WI38 (cell line): Measurements from ENCODE around the gene RPS6KA4.

Experiments used
- H3K4me3 ChIP-seq: 2 replicates; pipeline ENCODE4 v1.5.1; 2011; ENCODE audit warnings: low read depth, mild to moderate bottlenecking, control low read depth, low read length
- TF ChIP-seq, protein P1 (sequence below): IDR thresholded peaks from 2 replicates; pipeline ENCODE4 v1.5.1; 2012; ENCODE audit warnings: low read depth, mild to moderate bottlenecking, control low read depth, low read length

Gene RPS6KA4

GRCh38 chr11:64316672-64317324 is 42.2 kb upstream of the RPS6KA4 start:
- peak overlapping the region; percentile 75 for H3K4me3 ChIP-seq
- TF ChIP-seq, protein P1, sequence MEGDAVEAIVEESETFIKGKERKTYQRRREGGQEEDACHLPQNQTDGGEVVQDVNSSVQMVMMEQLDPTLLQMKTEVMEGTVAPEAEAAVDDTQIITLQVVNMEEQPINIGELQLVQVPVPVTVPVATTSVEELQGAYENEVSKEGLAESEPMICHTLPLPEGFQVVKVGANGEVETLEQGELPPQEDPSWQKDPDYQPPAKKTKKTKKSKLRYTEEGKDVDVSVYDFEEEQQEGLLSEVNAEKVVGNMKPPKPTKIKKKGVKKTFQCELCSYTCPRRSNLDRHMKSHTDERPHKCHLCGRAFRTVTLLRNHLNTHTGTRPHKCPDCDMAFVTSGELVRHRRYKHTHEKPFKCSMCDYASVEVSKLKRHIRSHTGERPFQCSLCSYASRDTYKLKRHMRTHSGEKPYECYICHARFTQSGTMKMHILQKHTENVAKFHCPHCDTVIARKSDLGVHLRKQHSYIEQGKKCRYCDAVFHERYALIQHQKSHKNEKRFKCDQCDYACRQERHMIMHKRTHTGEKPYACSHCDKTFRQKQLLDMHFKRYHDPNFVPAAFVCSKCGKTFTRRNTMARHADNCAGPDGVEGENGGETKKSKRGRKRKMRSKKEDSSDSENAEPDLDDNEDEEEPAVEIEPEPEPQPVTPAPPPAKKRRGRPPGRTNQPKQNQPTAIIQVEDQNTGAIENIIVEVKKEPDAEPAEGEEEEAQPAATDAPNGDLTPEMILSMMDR: no peak

GRCh38 chr11:64317325-64317960 is 41.5 kb upstream of the RPS6KA4 start, which contains the start of gene TRMT112:
TRMT112 (minus strand) TSS chr11:64317559; CDS start chr11:64317526, 33 bp downstream.
- TF ChIP-seq, protein P1: no peak
- peak within 1 kb of the TSS; percentile 75 for H3K4me3 ChIP-seq

DNA sequence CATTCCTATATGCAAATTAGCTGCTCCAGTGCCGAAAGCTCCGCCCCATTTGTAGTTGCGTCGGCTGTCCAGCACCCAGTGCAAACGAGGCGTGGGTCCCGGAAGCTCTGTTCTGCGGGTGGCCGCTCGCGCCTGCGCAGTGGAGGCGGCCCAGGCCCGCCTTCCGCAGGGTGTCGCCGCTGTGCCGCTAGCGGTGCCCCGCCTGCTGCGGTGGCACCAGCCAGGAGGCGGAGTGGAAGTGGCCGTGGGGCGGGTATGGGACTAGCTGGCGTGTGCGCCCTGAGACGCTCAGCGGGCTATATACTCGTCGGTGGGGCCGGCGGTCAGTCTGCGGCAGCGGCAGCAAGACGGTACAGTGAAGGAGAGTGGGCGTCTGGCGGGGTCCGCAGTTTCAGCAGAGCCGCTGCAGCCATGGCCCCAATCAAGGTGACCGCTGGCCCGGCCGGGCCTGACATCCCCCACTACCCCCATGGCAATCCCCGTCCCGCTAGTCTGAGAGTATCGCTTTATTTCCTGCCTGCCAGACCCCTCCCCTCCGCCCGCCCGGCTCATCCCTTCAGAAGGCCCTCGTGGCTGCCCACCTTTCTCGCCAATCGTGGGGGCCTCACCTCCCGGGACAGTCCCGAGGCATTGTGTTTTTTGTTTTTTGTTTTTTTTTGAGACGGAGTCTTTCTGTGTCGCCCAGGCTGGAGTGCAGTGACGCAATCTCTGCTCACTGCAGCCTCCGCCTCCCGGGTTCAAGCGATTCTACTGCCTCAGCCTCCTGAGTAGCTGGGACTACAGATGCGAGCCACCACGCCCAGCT is 40.8 kb upstream of the RPS6KA4 start, which contains the start of gene PRDX5:
PRDX5 (plus strand) TSS at position 161 of the 805 bp plus-strand sequence; CDS start at position 256, 95 bp downstream.
- peak within 1 kb of the TSS; percentile 75 for H3K4me3 ChIP-seq
- TF ChIP-seq, protein P1: 0 out of 2 replicates have a peak, but pooled peaks have one; percentile 2

DNA sequence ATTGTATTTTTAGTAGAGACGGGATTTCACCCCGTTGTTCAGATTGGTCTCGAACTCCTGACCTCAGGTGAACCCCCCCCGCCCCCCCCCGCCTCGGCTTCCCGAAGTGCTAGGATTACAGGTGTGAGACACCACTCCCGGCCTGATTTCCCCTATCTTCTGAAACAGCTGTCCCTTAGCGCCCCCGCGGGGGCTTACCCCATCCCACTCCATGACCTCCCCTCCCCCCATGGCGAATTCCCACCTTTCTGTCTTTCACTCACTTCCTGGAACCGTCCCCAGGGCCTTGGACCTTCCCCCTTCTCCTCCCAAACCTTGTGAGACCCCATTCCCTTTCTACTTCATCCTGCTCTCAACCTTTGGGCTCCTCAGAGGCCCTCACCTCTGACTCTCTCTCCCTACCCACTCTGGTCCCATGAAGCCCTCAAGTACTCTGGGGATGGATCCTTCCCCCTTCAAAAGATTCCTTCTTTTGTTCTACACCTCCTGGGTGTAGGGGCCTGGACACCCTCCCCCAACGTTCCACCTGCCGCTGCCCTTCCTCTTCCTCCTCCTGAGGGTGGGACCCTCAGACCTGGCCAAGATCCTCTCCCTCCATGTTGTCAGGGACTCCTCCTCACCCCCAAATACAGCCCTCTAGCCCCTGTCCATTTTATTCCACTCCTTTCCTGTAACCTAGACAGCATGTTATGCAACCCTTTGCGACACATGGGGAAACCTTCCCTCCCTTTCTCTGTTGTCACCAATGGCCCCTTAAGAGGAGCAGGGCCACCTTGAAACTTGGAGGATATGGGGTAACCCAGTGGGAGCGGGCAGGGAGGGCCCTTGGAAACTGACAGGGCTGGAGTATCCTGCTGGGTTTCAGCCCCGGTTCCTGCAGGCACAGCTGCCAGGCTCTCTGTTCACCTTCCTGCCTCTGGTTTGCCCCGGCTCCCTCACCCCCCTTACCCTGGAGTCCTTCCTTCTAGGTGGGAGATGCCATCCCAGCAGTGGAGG is 39.9 kb upstream of the RPS6KA4 start:
- TF ChIP-seq, protein P1: no peak
- peak overlapping the region; percentile 75 for H3K4me3 ChIP-seq

GRCh38 chr11:64320556-64320955 is 38.4 kb upstream of the RPS6KA4 start:
- TF ChIP-seq, protein P1: no peak
- no peak overlapping the region for H3K4me3 ChIP-seq

GRCh38 chr11:64321026-64321425 is 37.9 kb upstream of the RPS6KA4 start:
- TF ChIP-seq, protein P1: no peak
- no peak overlapping the region for H3K4me3 ChIP-seq
